SU-DHL-6 (cell line): ENCODE data around the gene CCDC15.

Experiments used
- EZH2phosphoT487 ChIP-seq: fragments of 200-600 bp; sonication (generic), shearing (Covaris generic); conservative IDR thresholded peaks from 2 replicates; pipeline ENCODE4 v1.6.1; 2018; ENCODE audit warnings: mild to moderate bottlenecking, antibody characterized with exemption, low read length, moderate library complexity, mixed read lengths
- TF ChIP-seq, protein P1 (sequence below): fragments of 200-600 bp; sonication (generic); IDR thresholded peaks from one replicate; pipeline ENCODE4 v1.5.1; 2017; ENCODE audit warnings: antibody characterized with exemption, mild to moderate bottlenecking, low read length, moderate library complexity; ENCODE audit not compliant: insufficient read depth, poor library complexity, severe bottlenecking

GRCh38 chr11:124922831-124923230 is 31.2 kb upstream of the CCDC15 start:
- TF ChIP-seq, protein P1, sequence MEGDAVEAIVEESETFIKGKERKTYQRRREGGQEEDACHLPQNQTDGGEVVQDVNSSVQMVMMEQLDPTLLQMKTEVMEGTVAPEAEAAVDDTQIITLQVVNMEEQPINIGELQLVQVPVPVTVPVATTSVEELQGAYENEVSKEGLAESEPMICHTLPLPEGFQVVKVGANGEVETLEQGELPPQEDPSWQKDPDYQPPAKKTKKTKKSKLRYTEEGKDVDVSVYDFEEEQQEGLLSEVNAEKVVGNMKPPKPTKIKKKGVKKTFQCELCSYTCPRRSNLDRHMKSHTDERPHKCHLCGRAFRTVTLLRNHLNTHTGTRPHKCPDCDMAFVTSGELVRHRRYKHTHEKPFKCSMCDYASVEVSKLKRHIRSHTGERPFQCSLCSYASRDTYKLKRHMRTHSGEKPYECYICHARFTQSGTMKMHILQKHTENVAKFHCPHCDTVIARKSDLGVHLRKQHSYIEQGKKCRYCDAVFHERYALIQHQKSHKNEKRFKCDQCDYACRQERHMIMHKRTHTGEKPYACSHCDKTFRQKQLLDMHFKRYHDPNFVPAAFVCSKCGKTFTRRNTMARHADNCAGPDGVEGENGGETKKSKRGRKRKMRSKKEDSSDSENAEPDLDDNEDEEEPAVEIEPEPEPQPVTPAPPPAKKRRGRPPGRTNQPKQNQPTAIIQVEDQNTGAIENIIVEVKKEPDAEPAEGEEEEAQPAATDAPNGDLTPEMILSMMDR, result no peak
- TF ChIP-seq EZH2phosphoT487, result no peak
